ENCODE data around the gene EIF2S1.

Gene EIF2S1

DNA sequence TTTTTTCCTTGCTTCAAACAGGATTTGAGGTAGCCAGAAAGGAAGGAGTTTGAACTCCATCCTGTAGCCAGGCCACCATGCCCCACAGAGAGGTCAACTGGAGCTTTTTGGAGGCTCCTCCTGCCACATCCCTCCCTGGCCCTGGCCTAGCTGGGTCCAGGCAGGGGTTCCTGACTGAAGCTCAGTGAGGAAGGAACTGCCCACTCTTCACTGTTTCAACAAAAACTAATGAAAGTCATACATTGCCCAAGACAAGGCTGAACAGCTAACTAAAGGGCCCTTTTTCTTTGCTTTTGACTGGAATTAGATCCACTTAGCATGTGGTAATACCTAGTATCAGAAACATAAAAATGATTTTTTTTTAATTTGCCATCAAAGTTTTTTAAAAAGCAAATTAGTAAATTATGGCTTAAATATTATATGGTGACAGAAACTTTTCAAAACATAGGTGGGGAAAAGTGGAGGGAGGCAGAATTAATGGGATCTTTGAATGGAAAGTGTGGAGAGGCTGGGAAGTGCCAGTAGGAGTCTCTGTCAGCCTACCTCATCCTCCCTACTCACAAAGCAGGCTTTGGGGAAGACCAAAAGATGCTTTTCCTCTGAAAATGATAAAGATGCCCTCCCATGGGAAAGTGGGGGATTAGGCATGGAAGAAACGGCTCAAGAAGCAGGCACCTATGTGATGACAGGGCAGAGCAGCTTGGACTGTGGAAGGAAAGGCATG lies 29.8 kb downstream of the EIF2S1 start:
- DNase-seq (ENCODE audit: low read depth) = no peak
- TF ChIP-seq, protein P1, sequence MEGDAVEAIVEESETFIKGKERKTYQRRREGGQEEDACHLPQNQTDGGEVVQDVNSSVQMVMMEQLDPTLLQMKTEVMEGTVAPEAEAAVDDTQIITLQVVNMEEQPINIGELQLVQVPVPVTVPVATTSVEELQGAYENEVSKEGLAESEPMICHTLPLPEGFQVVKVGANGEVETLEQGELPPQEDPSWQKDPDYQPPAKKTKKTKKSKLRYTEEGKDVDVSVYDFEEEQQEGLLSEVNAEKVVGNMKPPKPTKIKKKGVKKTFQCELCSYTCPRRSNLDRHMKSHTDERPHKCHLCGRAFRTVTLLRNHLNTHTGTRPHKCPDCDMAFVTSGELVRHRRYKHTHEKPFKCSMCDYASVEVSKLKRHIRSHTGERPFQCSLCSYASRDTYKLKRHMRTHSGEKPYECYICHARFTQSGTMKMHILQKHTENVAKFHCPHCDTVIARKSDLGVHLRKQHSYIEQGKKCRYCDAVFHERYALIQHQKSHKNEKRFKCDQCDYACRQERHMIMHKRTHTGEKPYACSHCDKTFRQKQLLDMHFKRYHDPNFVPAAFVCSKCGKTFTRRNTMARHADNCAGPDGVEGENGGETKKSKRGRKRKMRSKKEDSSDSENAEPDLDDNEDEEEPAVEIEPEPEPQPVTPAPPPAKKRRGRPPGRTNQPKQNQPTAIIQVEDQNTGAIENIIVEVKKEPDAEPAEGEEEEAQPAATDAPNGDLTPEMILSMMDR (IDR thresholded peaks at IDR 0.05; ENCODE audit: control insufficient read depth, insufficient read depth, low read depth, low read length, missing control alignments) = no peak
- no peak overlapping the region for H3K4me3 ChIP-seq (ENCODE audit: control insufficient read depth, low read depth, low read length)

DNA sequence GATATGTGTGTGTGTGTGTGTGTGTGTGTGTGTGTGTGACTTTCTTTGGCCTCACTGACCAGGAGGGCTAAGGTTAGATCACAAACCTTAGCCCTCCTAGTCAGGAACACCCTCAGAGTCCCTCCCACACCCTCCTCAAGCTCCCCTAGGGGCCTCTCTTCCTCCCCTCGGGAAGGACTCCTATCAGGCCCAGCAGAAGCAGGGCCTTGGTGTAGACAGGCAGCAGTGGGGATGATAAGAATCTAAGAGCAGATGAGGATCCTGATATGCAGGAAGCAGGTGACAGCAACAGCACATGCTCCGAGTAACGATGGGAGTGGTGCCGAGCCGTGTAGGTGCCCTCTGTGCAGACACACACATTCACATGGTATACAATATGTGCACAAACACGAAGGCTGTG lies 31.1 kb downstream of the EIF2S1 start:
- TF ChIP-seq, protein P1 (IDR thresholded peaks at IDR 0.05; ENCODE audit: control insufficient read depth, insufficient read depth, low read depth, low read length, missing control alignments) = no peak
- H3K4me3 ChIP-seq (ENCODE audit: control insufficient read depth, low read depth, low read length) = no peak overlapping the region
- DNase-seq (ENCODE audit: low read depth) = no peak

DNA sequence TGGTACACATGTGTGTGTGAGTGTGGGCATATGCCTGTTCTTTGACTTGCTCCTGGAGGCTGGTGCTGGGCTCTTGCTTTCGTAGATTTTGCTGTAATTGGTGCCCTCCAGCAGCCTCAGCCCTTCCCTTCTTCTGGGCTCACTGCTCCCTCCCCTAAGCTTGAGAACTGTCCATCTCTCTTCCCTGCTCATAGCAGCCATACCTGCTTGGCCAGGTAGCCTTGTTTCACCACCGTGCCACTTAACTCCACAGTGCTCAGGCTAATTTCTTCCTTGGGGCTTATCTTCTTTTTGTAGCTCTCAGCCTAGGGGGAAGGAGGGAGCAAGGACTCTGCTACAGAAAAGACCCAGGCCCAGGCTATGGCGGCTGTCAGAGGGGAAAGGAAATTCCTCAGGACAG lies 32.0 kb downstream of the EIF2S1 start:
- DNase-seq (ENCODE audit: low read depth) = no peak
- H3K4me3 ChIP-seq (ENCODE audit: control insufficient read depth, low read depth, low read length) = no peak overlapping the region
- TF ChIP-seq, protein P1 (IDR thresholded peaks at IDR 0.05; ENCODE audit: control insufficient read depth, insufficient read depth, low read depth, low read length, missing control alignments) = no peak

DNA sequence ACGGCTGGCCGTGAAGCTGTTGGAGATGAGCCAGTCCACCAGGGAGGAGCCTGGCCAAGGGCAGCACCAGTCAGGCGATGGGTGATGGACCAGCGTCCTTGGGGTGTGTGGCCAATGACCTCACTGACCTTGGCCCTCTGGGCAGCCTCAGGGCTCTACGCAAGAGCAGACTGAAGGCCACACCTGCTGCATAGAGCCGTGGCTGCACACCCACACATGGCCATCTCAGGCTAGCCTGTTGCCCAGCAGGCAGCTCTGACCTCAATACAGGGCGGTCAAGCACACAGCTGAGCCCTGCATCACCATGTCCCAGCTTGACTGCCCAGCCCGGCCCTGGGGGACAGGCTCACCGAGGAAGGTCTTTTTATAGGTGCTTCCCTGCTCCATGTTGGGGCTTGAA lies 32.7 kb downstream of the EIF2S1 start:
- no peak overlapping the region for H3K4me3 ChIP-seq (ENCODE audit: control insufficient read depth, low read depth, low read length)
- no peak for DNase-seq (ENCODE audit: low read depth)
- TF ChIP-seq, protein P1 (IDR thresholded peaks at IDR 0.05; ENCODE audit: control insufficient read depth, insufficient read depth, low read depth, low read length, missing control alignments) = no peak

DNA sequence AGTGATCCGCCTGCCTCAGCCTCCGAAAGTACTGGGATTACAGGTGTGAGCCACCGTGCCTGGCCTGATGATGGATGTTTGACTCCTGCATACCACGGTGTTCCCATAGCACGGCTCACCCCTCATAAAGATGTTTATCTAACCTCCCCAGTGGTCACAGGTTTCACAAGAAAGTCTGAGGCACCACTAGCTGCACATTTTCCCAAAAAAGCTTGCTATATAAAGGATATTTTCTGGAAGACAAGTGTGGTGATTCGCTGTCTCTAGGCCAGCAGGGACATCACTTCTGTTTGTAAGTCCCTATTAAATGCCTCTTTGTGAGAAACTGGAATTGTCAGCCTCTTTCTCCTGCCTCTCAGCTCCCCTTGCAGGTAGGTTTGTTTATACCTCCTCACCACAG lies 33.6 kb downstream of the EIF2S1 start:
- no peak for DNase-seq (ENCODE audit: low read depth)
- TF ChIP-seq, protein P1 (IDR thresholded peaks at IDR 0.05; ENCODE audit: control insufficient read depth, insufficient read depth, low read depth, low read length, missing control alignments) = no peak
- H3K4me3 ChIP-seq (ENCODE audit: control insufficient read depth, low read depth, low read length) = no peak overlapping the region

DNA sequence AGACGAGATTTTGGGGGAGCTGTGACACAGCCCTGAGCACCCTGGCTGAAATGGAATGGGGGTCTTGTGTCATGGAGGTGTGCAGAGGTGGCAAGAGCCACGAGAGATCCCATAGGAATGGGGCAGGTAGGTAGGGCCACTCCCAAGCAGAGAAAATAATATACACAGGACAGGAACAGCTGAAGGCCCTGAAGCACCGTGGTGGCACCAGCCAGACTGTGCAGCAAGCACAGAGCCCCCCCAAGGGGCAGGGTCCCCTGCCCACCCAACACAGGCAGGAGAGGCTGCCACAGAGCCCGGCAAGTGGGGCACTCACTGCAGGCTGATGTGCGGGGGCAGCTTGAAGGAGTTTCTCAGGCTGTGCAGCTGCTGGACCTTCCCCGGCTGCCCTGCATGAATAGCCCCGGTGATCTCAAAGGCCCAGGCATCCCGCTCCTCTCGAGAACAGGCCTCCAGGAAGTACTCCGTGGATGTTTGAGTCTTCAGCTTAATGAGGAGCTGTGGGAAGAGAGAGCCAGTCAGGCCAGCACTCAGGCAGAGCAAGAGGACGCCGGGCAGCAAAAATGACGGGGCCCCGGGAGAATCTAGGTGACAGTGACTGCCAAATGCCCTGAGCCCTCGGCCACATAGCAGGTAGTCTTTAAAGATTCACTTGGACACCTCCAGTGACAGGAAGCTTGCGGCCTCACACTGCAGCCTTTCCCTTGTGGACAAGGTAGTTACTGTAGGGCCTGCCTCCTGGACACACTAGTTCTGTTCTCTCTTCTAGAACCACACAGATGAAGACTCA lies 35.2 kb downstream of the EIF2S1 start:
- H3K4me3 ChIP-seq (ENCODE audit: control insufficient read depth, low read depth, low read length) = no peak overlapping the region

More for the DNA sequence above, 35.2 kb downstream of the EIF2S1 start:
- TF ChIP-seq, protein P1 (IDR thresholded peaks at IDR 0.05; ENCODE audit: control insufficient read depth, insufficient read depth, low read depth, low read length, missing control alignments) = no peak
- no peak for DNase-seq (ENCODE audit: low read depth)

Measured in AG09309 (cell line).